ENCODE results near the gene TENT4B.
"Not testable (repeated sequence)": the region's sequence is repeated elsewhere in the genome, so short reads cannot be mapped to it uniquely, and the experiment has no call there.

The TENT4B gene

GRCh38 chr16:50152807-50153595, at the start of gene TENT4B:
TENT4B (plus strand) TSS chr16:50153306; CDS start chr16:50153622, 316 bp downstream.
- DNase-seq (ENCODE audit: low read depth): peak; percentile 86

GRCh38 chr16:50103764-50104163, 49.3 kb upstream of the TENT4B start:
- DNase-seq (ENCODE audit: low read depth): peak; percentile 55

- no peak for DNase-seq (ENCODE audit: low read depth)
Observed at GRCh38 chr16:50114357-50115129, 38.6 kb upstream of the TENT4B start.

GRCh38 chr16:50120711-50121110, 32.4 kb upstream of the TENT4B start:
- no peak for DNase-seq (ENCODE audit: low read depth)

GRCh38 chr16:50121278-50121677, 31.8 kb upstream of the TENT4B start:
- DNase-seq (ENCODE audit: low read depth): no peak

- DNase-seq (ENCODE audit: low read depth): no peak
Observed at GRCh38 chr16:50121721-50122445, 31.2 kb upstream of the TENT4B start.

GRCh38 chr16:50123417-50123816, 29.7 kb upstream of the TENT4B start:
- DNase-seq (ENCODE audit: low read depth): no peak

- no peak for DNase-seq (ENCODE audit: low read depth)
Observed at GRCh38 chr16:50124769-50125168, 28.3 kb upstream of the TENT4B start.

GRCh38 chr16:50126183-50126582, 26.9 kb upstream of the TENT4B start:
- no peak for DNase-seq (ENCODE audit: low read depth)

- DNase-seq (ENCODE audit: low read depth): not testable (repeated sequence)
Observed at GRCh38 chr16:50132571-50132970, 20.5 kb upstream of the TENT4B start.

GRCh38 chr16:50133214-50133613, 19.9 kb upstream of the TENT4B start:
- DNase-seq (ENCODE audit: low read depth): no peak

- no peak for DNase-seq (ENCODE audit: low read depth)
Observed at GRCh38 chr16:50136399-50136798, 16.7 kb upstream of the TENT4B start.

- no peak for DNase-seq (ENCODE audit: low read depth)
Observed at GRCh38 chr16:50137268-50137667, 15.8 kb upstream of the TENT4B start.

GRCh38 chr16:50139580-50139979, 13.5 kb upstream of the TENT4B start:
- DNase-seq (ENCODE audit: low read depth): no peak

- DNase-seq (ENCODE audit: low read depth): no peak
Observed at GRCh38 chr16:50144211-50144610, 8.9 kb upstream of the TENT4B start.

GRCh38 chr16:50146479-50147435, 6.3 kb upstream of the TENT4B start:
- DNase-seq (ENCODE audit: low read depth): no peak

GRCh38 chr16:50151322-50151721, 1.8 kb upstream of the TENT4B start:
- no peak for DNase-seq (ENCODE audit: low read depth)

- peak; percentile 19 for DNase-seq (ENCODE audit: low read depth)
Observed at GRCh38 chr16:50151756-50152155, 1.4 kb upstream of the TENT4B start.

GRCh38 chr16:50152351-50152806, 727 bp upstream of the TENT4B start:
- DNase-seq (ENCODE audit: low read depth): peak; percentile 66

GRCh38 chr16:50153596-50154419, 702 bp downstream of the TENT4B start:
- DNase-seq (ENCODE audit: low read depth): peak; percentile 56
